ENCODE data around the gene MTMR2.
"Not testable (repeated sequence)": the region's sequence is repeated elsewhere in the genome, so short reads cannot be mapped to it uniquely, and the experiment has no call there.

Gene MTMR2

DNA sequence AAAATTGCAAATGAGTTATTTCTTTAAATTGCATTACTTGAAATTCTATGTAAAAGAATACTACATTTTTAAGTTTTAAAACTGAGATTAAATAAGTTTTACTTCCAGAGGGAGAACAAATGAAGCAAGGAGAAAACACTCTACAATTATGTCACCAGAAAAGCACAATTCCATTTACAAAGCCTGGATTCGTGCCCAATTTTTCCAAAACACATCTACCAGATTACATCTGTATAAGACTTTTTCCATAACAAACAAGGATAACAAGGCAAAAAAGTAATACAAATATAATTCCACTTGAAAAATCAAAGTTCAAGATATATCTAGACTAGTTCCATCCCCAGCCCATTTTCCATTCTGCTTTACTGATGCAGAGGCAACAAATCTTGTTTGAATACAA lies 40.5 kb downstream of the MTMR2 start:
- DNase-seq = no peak

DNA sequence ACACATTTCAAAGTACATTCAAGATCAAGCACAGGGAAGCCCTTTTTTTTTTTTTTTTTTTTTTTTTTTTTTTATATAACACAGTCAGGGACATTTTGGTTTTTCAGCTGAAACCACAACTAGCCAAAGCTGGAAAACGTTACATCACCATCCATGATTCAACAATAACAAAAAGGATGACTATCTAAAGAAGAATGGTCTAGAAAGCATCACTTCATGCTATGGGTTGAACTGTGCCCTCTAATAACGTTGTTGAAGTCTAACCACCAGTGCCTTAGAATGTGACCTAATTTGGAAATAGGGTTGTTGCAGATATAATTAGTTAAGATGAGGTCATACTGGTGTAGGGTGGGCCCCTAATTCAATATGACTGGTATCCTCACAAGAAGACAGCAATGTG lies 46.6 kb downstream of the MTMR2 start:
- no peak for DNase-seq

DNA sequence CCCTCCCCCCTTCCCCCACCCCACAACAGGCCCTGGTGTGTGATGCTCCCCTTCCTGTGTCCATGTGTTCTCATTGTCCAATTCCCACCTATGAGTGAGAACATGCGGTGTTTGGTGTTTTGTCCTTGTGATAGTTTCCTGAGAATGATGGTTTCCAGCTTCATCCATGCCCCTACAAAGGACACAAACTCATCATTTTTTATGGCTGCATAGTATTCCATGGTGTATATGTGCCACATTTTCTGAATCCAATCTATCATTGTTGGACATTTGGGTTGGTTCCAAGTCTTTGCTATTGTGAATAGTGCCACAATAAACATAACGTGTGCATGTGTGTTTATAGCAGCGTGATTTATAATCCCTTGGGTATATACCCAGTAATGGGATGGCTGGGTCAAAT lies 53.0 kb downstream of the MTMR2 start:
- not testable (repeated sequence) for DNase-seq

DNA sequence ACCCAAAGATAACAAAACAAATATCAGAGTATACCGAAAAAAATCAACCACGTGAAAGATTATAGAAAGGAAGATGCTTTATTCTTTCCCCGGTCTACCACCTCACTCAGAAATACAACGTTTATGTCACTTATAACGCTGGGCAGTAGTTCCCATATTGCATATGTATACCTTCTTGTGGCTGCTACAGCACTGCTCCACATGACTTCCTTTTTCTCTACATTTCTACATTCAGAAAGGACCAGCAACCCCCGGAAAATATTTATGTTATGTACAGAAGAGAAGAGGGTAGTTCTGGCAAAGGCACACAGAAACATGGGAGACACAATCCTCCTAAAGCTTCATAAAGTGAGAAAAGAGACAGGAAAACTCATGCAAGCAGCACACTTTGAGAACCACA lies 56.8 kb downstream of the MTMR2 start:
- no peak for DNase-seq

DNA sequence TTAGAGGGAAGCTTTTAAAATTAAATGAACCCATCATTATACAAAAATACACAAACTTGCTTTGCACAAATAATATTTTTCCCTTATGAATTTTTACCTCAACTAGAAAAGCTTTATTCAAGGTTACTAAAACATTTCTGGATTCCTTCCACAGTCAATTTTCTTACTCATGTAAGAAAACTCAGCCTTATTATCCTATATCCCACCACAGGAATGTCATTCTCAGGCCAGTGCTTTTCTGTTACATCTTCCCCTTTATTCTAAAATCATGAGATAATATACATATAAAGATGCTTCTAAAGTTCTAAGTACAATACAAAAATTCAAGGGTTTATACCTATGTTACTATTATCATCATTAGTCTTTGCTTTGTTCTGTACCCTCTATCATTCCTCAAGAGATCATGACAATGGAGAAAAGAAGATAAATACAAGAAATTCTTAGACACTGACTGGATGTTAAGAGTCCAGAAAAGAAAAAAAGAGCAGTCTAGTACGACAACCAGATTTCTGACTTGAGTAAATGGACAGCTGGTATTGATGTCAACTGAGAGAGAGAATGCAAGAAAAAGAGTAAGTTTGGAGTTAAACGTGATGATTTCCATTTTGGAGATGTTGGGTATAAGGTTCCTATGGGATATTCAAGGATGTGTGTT lies 60.3 kb downstream of the MTMR2 start:
- DNase-seq = no peak

- not testable (repeated sequence) for DNase-seq
These were observed 63.9 kb downstream of the MTMR2 start for GRCh38 chr11:95860024-95860423.

- not testable (repeated sequence) for DNase-seq
These were observed 69.5 kb downstream of the MTMR2 start for GRCh38 chr11:95854362-95854761.

DNA sequence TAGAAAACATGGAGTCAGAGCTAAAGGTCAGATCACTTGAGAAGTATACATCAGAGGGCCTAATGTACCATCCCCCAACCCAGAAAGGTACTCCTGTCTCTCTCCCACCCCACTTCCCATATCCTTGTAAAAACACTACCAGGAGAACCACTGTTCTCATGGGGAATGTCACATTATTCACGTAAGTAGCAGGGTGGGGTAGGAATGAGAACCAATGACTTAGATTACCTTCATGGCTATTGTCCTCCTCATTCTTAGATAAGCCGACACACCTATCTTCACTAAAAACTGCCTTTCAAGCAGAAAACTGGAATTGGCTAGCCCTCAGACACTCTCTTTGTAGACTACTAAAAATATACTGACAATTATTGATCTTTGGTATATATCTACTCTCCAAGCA lies 70.0 kb downstream of the MTMR2 start:
- DNase-seq = no peak

DNA sequence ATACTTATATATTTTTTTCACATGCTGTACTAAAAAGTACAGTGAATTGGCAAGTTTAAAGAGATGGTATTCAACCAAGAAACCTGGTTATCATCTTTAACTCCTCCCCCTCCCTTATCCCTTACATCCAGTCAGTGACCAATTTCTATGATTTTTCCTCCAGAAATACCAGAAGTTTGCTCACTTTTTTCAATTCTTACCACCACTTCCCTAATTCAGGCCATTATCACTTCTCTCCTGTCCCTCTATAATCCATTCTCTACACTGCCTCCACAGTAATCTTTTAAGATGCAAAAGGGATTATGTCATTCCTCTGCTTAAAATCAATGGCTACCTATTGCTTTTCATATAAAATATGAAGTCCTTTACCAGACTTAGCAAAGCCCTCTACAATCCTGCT lies 70.8 kb downstream of the MTMR2 start:
- no peak for DNase-seq

DNA sequence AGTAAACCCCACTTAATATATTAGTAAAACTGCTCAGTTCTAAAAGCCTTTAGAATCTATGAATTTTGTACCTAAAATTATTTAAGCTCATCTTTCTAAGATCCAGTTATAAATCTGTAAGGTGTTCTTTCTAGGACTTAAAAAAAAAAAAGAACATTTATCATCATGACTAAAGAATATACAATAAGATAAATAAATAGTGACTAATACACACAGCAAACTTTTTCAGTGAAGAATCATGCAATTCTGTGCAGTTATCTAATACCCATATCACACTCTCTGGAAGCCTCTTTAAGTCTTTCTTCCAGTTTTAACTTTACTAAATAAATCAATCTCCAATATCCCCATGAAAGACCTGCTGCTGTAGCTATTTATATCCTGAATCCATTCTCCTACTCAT lies 73.8 kb downstream of the MTMR2 start:
- DNase-seq = no peak

DNA sequence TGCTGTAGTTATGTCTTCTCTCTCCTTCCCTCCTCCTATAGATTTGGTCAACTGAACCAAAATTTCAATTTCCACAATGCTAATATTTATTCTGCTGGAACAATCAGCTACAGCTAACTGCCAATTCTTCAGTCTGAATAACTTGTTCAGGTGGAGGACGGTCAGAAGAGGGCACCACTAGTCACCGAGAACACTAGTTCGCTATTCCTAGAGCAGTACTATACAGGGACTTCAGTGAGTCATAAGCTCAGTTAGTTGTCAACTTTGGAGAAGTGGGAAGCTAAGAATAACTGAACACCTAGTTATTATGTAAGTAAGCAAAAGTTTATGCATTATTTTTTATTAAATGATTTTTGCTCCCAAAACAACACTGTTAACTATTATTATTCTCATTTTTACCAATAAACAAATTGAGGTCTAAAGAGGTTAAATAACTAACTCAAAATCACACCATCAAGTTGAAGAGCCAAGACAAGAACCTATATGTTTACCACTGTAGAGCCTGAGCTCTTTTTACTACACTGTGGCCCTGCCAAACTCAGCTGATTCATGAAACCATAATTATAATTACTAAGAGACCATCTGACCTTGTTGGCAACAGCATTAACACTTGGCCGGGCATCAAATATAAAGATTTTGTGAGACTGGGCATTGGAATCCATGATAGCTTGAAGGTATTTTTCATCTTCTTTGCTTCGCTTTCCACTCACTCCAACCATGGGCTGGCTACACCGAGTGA lies 74.7 kb downstream of the MTMR2 start:
- peak; percentile 18 for DNase-seq

GRCh38 chr11:95845167-95845566 lies 78.7 kb downstream of the MTMR2 start:
- DNase-seq = no peak

DNA sequence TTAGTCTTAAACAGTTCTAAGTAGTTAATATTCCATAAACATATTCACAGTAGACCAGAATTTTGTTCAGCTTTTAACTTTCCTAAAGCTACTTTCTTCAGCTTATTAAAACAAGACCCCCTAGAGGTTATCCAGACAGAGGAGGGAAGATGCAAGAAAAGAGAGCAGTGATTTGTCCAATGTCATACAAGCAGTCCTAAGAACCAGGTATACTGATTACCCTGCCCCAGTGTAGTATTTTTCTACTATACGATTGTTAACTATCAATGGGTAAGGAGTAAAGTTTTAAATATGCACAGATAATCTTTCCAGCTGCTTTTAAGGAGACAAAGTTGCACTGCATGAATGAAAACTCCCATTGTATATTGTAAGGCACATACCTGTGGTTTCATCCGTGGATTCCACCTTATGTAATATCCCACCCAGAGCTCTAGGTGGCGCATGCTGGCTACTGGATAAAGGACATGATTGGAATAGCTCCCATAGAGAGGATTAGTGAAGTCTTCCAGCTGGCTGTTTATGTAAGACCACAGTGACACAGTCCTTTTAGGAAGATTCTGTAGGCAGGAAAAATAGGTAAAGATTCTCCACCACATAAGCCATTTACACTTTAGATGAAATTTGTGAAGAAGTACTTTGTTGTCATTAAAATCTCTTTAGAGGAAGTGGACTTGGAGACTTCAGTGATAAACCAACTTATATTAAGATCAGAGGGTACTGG lies 88.0 kb downstream of the MTMR2 start:
- peak; percentile 72 for DNase-seq

DNA sequence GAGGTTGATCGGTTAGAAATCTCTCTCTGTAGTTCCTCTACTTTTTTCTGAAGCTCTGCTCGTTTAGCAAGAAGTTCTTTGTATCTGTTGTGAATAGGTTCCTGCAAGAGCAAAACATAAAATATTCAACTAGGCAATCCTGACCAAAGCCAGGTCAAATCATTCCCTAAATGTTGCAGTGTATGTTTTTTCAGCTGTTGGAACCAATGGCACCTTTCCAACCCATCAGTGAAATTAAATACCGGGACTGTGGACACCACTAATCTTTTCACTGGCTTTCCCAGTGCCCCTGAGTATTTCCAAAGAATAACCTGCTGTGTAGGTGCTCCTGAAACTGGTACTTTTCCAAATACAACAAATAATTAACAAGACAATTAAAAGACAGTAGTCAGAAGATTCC lies 88.6 kb downstream of the MTMR2 start:
- peak; percentile 35 for DNase-seq

DNA sequence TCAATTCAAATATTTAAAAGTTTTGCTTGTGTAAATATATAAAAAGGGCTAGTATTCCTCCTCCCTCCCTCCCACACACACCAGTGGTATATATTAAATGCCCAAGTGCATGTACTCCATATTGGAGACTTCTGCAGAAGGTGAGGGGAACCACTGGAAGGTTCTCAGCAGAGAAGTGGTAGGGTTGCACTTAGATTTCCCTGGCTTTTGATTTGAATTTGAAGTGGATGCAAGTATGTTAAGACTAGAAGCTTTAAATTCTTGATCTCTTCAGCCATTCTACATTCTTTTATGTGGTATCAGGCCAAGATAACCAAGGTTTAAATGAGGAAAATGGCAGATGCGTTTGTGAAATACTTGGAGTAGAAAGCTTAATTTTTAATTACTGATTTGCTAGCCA lies 90.5 kb downstream of the MTMR2 start:
- DNase-seq = no peak

DNA sequence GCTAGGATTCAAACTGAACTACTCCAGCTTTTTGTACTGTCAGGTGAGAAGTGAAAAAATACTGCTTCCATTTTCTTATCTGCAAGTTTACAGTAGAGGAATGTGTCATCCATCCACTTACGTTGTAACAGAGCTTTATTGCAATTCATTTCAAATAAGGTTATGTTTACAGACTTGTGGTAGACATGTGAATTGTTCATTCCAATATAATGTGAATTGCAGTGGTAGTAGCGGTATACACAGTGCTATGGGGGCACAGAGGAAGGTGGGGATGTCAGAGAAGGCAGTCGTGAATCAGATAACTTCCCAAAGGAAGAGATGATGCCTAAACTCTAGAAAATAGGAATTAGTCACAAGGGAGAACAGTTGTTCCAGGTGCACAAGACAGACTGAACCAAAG lies 91.1 kb downstream of the MTMR2 start:
- DNase-seq = no peak

- no peak for DNase-seq
These were observed 92.6 kb downstream of the MTMR2 start for GRCh38 chr11:95831198-95831883.

DNA sequence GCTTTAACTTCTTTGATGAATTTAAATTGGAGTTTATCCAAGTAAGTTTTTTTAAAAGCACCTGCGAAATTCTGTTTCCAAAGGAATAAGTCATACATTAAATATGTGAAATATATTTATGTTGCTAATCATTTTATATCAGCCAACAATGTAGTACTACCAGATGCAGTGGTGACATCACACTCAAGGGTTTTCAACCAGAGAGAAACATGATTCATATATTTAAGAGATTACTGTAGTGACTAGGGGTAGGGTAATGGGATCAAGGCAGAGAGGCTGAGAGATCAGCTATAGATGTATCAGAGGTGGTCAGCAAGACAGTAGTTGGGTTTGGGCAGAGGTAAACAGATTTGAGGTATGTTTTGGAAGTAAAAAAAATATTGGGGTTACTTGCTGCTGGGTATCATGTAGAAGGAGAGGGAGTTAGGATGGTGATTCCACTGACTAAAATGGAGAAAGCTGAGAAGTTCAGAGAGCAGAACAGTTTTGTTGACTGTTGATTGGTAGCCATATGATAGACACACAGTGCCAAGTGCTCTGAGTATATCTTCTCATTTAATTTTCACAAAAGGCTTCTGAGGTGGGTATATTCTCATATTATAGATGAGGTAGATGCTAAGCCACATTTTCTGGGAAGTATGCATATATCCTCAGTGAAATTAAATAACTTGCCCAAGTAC lies 94.2 kb downstream of the MTMR2 start:
- no peak for DNase-seq

DNA sequence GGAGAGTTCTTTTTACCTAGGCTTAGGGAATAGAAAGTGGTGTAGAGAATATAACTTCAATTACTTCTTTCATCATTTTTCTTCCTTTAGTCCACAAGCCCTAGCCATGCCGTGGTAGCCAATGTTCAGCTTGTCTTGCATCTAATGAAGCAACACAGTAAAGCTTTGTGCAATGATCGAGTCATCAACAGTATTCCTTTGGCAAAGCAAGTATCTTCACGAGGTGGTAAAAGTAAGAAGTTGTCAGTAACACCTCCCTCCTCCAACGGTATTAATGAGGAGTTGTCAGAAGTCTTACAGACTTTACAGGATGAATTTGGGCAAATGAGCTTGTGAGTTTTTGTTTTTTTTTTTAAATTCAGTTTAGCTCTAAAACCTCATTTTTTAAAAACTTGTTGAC lies 96.2 kb downstream of the MTMR2 start:
- no peak for DNase-seq

- DNase-seq = no peak
These were observed 102.3 kb downstream of the MTMR2 start for GRCh38 chr11:95821640-95822039.

DNA sequence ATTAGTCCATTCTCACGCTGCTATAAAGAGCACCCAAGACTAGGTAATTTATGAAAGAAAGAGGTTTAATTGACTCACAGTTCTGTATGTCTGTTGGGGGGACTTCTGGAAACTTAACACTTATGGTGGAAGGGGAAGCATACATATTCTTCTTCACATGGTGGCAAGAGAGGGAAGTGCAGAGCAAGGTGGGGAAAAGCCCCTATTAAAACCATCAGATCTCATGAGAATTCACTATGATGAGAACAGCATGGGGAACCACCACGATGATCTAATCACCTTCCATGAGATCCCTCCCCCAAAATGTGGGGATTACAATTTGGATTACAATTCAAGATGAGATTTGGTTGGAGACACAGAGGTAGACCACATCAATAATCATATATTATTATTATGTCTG lies 107.9 kb downstream of the MTMR2 start:
- DNase-seq = no peak

- DNase-seq = not testable (repeated sequence)
These were observed 112.9 kb downstream of the MTMR2 start for GRCh38 chr11:95811052-95811451.

- DNase-seq = not testable (repeated sequence)
These were observed 117.4 kb downstream of the MTMR2 start for GRCh38 chr11:95806464-95806863.

Data from NCI-H345 (cell line).